Measurements from ENCODE around the gene MME.

Gene MME

DNA sequence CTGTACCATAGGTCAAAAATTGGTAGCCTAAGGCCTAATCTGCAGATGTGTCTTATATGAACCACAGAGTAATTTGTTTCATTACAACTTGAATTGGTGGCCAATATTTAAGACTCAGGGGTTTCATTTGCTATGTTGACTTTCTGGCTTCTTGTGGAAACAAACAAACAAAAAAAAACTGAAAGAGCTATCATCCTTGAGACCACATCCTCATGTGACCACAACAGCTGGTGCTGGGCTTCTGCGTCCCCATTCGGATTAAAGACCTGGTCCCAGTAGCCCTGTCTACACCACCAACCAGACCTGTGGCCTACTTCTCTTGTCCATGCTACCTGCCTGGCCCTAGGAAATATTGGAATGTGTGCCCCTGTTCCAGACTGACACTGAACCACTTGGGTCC lies 151.7 kb downstream of the MME start:
- DNase-seq, result no peak

DNA sequence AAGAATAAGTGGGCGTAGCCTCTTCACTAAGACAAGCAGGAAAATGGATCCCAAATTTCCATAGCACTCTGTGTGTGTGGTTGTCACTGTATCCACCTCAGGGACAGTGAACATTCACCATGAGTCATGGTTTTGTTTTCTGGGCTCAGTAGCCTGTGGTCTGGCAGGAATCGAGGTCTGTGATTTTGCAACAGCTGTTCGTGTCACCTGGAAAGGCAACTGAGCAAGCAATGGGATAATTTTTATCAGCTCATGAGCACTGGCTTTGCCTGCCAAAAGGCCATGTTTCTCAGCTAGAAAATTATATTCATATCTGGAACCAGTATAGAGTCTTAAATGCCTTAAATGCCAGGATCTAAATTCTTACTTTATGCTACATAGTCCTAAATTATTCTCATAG lies 152.5 kb downstream of the MME start:
- DNase-seq, result no peak

DNA sequence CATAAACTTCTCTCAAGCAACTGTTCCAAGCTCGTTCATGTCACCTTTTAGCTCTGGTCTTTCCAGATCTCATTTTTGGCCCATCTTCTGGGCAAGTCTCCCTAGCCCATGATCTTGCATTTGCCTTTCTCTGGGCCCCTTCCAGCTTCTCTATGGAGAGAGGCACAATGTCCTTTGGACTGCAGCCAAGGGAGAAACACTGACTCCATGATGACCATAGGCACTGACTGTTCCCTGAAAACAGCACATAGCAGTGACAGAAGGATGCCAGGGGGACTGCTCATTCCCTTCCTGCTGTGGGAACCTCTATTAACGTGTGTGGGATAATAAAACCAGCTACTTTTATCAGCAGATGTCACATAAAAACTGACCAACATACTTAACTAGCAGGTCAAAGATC lies 153.1 kb downstream of the MME start:
- peak in 17 of 51 donors; percentile 0 to 56 (median 6) for DNase-seq
